RPMI8226 (cell line): Measurements from ENCODE around the gene WDR90.

Experiments used
- DNase-seq: peaks from one replicate; pipeline ENCODE4 v3.0.0-alpha.2; 2015

WDR90 gene

GRCh38 chr16:626787-627453, 22.2 kb upstream of the WDR90 start:
- DNase-seq, result no peak

GRCh38 chr16:627454-628239, 21.5 kb upstream of the WDR90 start:
- no peak for DNase-seq

- DNase-seq, result no peak
Measured at GRCh38 chr16:628321-629061, 20.7 kb upstream of the WDR90 start.

GRCh38 chr16:629185-629832, 19.9 kb upstream of the WDR90 start:
- DNase-seq, result no peak

GRCh38 chr16:629833-630248, 19.3 kb upstream of the WDR90 start:
- no peak for DNase-seq

- DNase-seq, result no peak
Measured at GRCh38 chr16:630249-630814, 18.8 kb upstream of the WDR90 start.

GRCh38 chr16:630815-631405, 18.3 kb upstream of the WDR90 start, which contains the start of gene WFIKKN1:
TSS of gene WFIKKN1 (plus strand) at chr16:630985. CDS start at chr16:631254, 269 bp downstream.
- peak; percentile 74 for DNase-seq

GRCh38 chr16:631808-632358, 17.3 kb upstream of the WDR90 start:
- DNase-seq, result no peak

- DNase-seq, result no peak
Measured at GRCh38 chr16:632486-633335, 16.5 kb upstream of the WDR90 start.

- DNase-seq, result no peak
Measured at GRCh38 chr16:633336-634050, 15.7 kb upstream of the WDR90 start.

- no peak for DNase-seq
Measured at GRCh38 chr16:634051-634670, 15.0 kb upstream of the WDR90 start.

GRCh38 chr16:634996-635395, 14.2 kb upstream of the WDR90 start:
- no peak for DNase-seq

- peak; percentile 54 for DNase-seq
Measured at GRCh38 chr16:635573-636205, 13.5 kb upstream of the WDR90 start.

- peak; percentile 98 for DNase-seq
Measured at GRCh38 chr16:636206-637080, 12.7 kb upstream of the WDR90 start, which contains the start of gene METTL26. TSS of gene METTL26 (minus strand) at chr16:636305. CDS start at chr16:636290, 15 bp downstream.

- peak; percentile 93 for DNase-seq
Measured at GRCh38 chr16:637081-638018, 11.8 kb upstream of the WDR90 start.

GRCh38 chr16:638034-638543, 11.1 kb upstream of the WDR90 start:
- DNase-seq, result no peak

- no peak for DNase-seq
Measured at GRCh38 chr16:638836-639235, 10.3 kb upstream of the WDR90 start.
